K562 (cell line): ENCODE data around the gene PIP5K1B. TPM values are rescaled to one million over a fixed set of nuclear protein-coding genes. Genes with fewer than 3 reads are reported as not detected.

Source experiments
- ATAC-seq: fragments of 200-7000 bp; cut with Tn5 transposase; 3 replicates; pipeline ENCODE4 v1.9.1; 2020; ENCODE audit warnings: moderate library complexity
- BruUV-seq: library from RNA; stranded (reverse); fragments of 400-500 nt; replicated peaks from 2 replicates; lab custom pipeline; 2021; lab: Mats Ljungman, UMichigan
- CTCF ChIA-PET: fragments of 300-600 bp; formaldehyde crosslinking; extraction: SDS; loops from one replicate; lab custom pipeline; 2021; ENCODE audit warnings: low intra/inter-chr PET ratio; lab: Yijun Ruan, JAX
- POLR2A ChIA-PET: fragments of 300-600, 350-650 bp; sonication (Branson Sonifier 250); formaldehyde crosslinking; extraction: SDS; loops from one replicate; lab custom pipeline; 2021; ENCODE audit warnings: antibody characterized with exemption, inconsistent platforms; lab: Yijun Ruan, JAX
- DNase-seq, 4 experiments: peaks; one replicate each; pipeline versions ENCODE4 v3.0.0 to v3.0.0-alpha.2; 2011 to 2018; ENCODE audit warnings: low spot score in 3 of 4, mixed read lengths in 3 of 4; ENCODE audit errors: extremely low read depth in 1 of 4
- FAIRE-seq: peaks from 2 replicates; lab custom pipeline; 2011; peaks lifted over from hg19 to GRCh38; lab: Jason Lieb, UNC
- H2AFZ ChIP-seq: 2 replicates; pipeline ENCODE4 v1.6.0; 2011; ENCODE audit warnings: low read depth, low read length, control low read depth, inconsistent platforms
- H3K27ac ChIP-seq: fragments of 200-600 bp; 3 replicates; pipeline ENCODE4 v1.8.0; 2011; ENCODE audit warnings: low read depth, mild to moderate bottlenecking, control low read depth, inconsistent platforms, low read length, moderate library complexity, mixed read lengths; ENCODE audit errors: extremely low read depth
- H3K27me3 ChIP-seq, 2 experiments: fragments of 300-600 bp in 1 of 2; 2 replicates in 1 of 2; 3 replicates in 1 of 2; pipeline versions ENCODE4 v1.6.0 to v1.8.0; 2011; ENCODE audit warnings: inconsistent platforms in 2 of 2, low read length in 2 of 2, mild to moderate bottlenecking in 1 of 2, mixed read lengths in 1 of 2, moderate library complexity in 1 of 2; ENCODE audit not compliant: control insufficient read depth in 2 of 2, insufficient read depth in 2 of 2
- H3K36me3 ChIP-seq: fragments of 300-600 bp; 3 replicates; pipeline ENCODE4 v1.8.0; 2011; ENCODE audit warnings: mild to moderate bottlenecking, low read length, inconsistent platforms; ENCODE audit not compliant: control insufficient read depth, insufficient read depth
- H3K4me1 ChIP-seq, 2 experiments: fragments of 200-600 bp in 1 of 2; replicated peaks in 1 of 2; 2 replicates in 1 of 2; 3 replicates in 1 of 2; pipeline versions ENCODE4 v1.5.1 to v1.8.0; 2011; ENCODE audit warnings: inconsistent platforms in 2 of 2, low read length in 2 of 2, mild to moderate bottlenecking in 1 of 2, mixed read lengths in 1 of 2, moderate library complexity in 1 of 2; ENCODE audit not compliant: control insufficient read depth in 2 of 2, insufficient read depth in 2 of 2
- H3K4me2 ChIP-seq: 2 replicates; pipeline ENCODE4 v1.6.1; 2011; ENCODE audit warnings: low read length, control low read depth, inconsistent platforms, mixed read lengths; ENCODE audit not compliant: insufficient read depth
- H3K4me3 ChIP-seq: fragments of 200-600 bp; sonication (generic), shearing (Covaris generic); 2 replicates; pipeline ENCODE4 v1.5.1; 2016; ENCODE audit warnings: control low read depth, inconsistent platforms
- H3K79me2 ChIP-seq: fragments of 200-600 bp; 3 replicates; pipeline ENCODE4 v1.8.0; 2011; ENCODE audit warnings: low read length, inconsistent platforms; ENCODE audit not compliant: control insufficient read depth, insufficient read depth
- H3K9ac ChIP-seq, 2 experiments: 2 replicates each; pipeline versions ENCODE4 v1.6.0 to v1.6.1; 2011; ENCODE audit warnings: low read depth in 2 of 2, low read length in 2 of 2, control low read depth in 1 of 2, inconsistent platforms in 1 of 2, mild to moderate bottlenecking in 1 of 2, mixed read lengths in 1 of 2; ENCODE audit not compliant: insufficient read depth in 1 of 2
- H3K9me1 ChIP-seq: one replicate; pipeline ENCODE4 v1.6.0; 2011; ENCODE audit warnings: inconsistent platforms, mild to moderate bottlenecking, low read length, moderate library complexity; ENCODE audit not compliant: control insufficient read depth, insufficient read depth
- H3K9me3 ChIP-seq: replicated peaks from 2 replicates; pipeline ENCODE4 v1.5.1; 2011; ENCODE audit warnings: low read depth, low read length, inconsistent platforms; ENCODE audit not compliant: control insufficient read depth, insufficient read depth
- H4K20me1 ChIP-seq: replicated peaks from 2 replicates; pipeline ENCODE4 v1.6.1; 2011; ENCODE audit warnings: low read length, inconsistent platforms, mixed read lengths; ENCODE audit not compliant: control insufficient read depth, insufficient read depth
- CBFA2T2 ChIP-seq: fragments of 450-650 bp; conservative IDR thresholded peaks from 2 replicates; pipeline ENCODE4 v1.6.1; 2017; ENCODE audit warnings: mild to moderate bottlenecking
- DPF2 ChIP-seq: fragments of 450-650 bp; IDR thresholded peaks from 2 replicates; pipeline ENCODE4 v1.6.1; 2016
- IRF9 ChIP-seq: fragments of 450-650 bp; IDR thresholded peaks from 2 replicates; pipeline ENCODE4 v1.6.1; 2016; ENCODE audit warnings: missing biosample characterization, missing genetic modification characterization
- NCOR1 ChIP-seq: fragments of 450-650 bp; IDR thresholded peaks from 2 replicates; pipeline ENCODE4 v1.6.1; 2016; ENCODE audit warnings: mild to moderate bottlenecking, moderate library complexity
- NFIC ChIP-seq: fragments of 450-650 bp; IDR thresholded peaks from 2 replicates; pipeline ENCODE4 v1.6.1; 2017; ENCODE audit warnings: mild to moderate bottlenecking, inconsistent platforms
- PTRF ChIP-seq: fragments of 450-650 bp; IDR thresholded peaks from 2 replicates; pipeline ENCODE4 v1.6.1; 2016; ENCODE audit warnings: mild to moderate bottlenecking, missing genetic modification characterization, missing compliant biosample characterization
- TAL1 ChIP-seq: fragments of 450-650 bp; IDR thresholded peaks from 2 replicates; pipeline ENCODE4 v1.6.1; 2016; ENCODE audit warnings: mild to moderate bottlenecking
- TEAD4 ChIP-seq, 2 experiments: sonication (generic) in 1 of 2; formaldehyde crosslinking in 1 of 2; IDR thresholded peaks; 2 replicates each; pipeline versions ENCODE4 v1.6.1 to v1.8.0; 2012 to 2022; ENCODE audit warnings: borderline replicate concordance in 1 of 2, inconsistent platforms in 1 of 2, low read length in 1 of 2, mild to moderate bottlenecking in 1 of 2, missing genetic modification reagents in 1 of 2
- TRIM24 ChIP-seq, 2 experiments: fragments of 450-650 bp; IDR thresholded peaks; 2 replicates each; pipeline ENCODE4 v1.6.1; 2016
- ZNF121 ChIP-seq: sonication (generic); formaldehyde crosslinking; conservative IDR thresholded peaks from 2 replicates; pipeline ENCODE4 v1.8.0; 2022; ENCODE audit warnings: missing genetic modification reagents
- ZNF785 ChIP-seq: fragments of 250-450 bp; sonication (Bioruptor Pico); IDR thresholded peaks from 2 replicates; pipeline ENCODE4 v1.4.0; 2020; ENCODE audit warnings: mild to moderate bottlenecking
- WGBS: fragments of 100-300 bp; shearing (Covaris generic); methylation state at CpG from one replicate; pipeline ENCODE4 v1.1.6; 2016; ENCODE audit warnings: low coverage, mixed read lengths; ENCODE audit not compliant: insufficient coverage; ENCODE audit errors: missing lambda C conversion rate; 5-methylcytosine and 5-hydroxymethylcytosine counted together
- in situ Hi-C: fragments of 300-500 bp; cut with MboI; formaldehyde crosslinking; loops from 4 replicates; pipeline ENCODE4 v1.15.0; 2018; ENCODE audit warnings: inconsistent platforms, mixed read lengths
- intact Hi-C: fragments of 100-400 bp; cut with micrococcal nuclease; formaldehyde crosslinking; loops from 2 replicates; pipeline ENCODE4 v1.14.2; 2022
- polyA plus RNA-seq, 8 experiments: library from polyadenylated mRNA; depleted of rRNA in 4 of 8; stranded (reverse) in 5 of 8; unstranded in 3 of 8; fragments of >200 nt; fragmentation: Nextera tagmentation in 2 of 8; fragmentation: Illumina TruSeq in 1 of 8; extraction: Ambion mirVana in 2 of 8; extraction: Trizol in 1 of 8; gene quantifications; 2 replicates each; pipeline versions ENCODE4 v1.2.1 to v1.2.3, GENCODE V29; 2011 to 2014; ENCODE audit warnings: inconsistent platforms in 1 of 8, missing spikeins in 1 of 8
- total RNA-seq, 7 experiments: library from RNA; depleted of rRNA in 6 of 7; stranded (reverse); fragments of >200 nt in 6 of 7; fragmentation: Illumina TruSeq in 2 of 7; extraction: Trizol in 2 of 7; gene quantifications; 2 replicates each; pipeline versions ENCODE4 v1.2.1 to v1.2.3, GENCODE V29; 2011 to 2021; ENCODE audit warnings: low replicate concordance in 1 of 7
- TF ChIP-seq, protein P1 (sequence below), 2 experiments: fragments of 250-450 bp in 1 of 2; fragments of 450-650 bp in 1 of 2; sonication (Bioruptor Pico) in 1 of 2; IDR thresholded peaks; 2 replicates each; pipeline versions ENCODE4 v1.6.1 to v1.8.0; 2016 to 2021; ENCODE audit warnings: mild to moderate bottlenecking in 2 of 2, moderate library complexity in 2 of 2, missing compliant biosample characterization in 1 of 2, missing genetic modification characterization in 1 of 2

The PIP5K1B gene
- total and polyA plus RNA-seq, 9 of the 15 experiments (the other 6 are each of a cell fraction or from before 2014, with no cell fraction given) = 3.1 to 12.9 (median 7.4) TPM

- DNase-seq = peak in 3 of 4 experiments; percentile 17 to 50 (median 22)
- ChIA-PET POLR2A (interaction anchor here (0.7 to 1.6 kb wide), 3 partner anchors 9 to 388 kb away, joined by 3 to 4 read pairs (median 3); partner anchors contain the start of gene FXN), CTCF (interaction anchor here (0.5 kb wide), 1 partner anchor 159 kb away, joined by 3 read pairs; no protein-coding TSS in a partner anchor)
- Histone ChIP-seq H3K36me3 (peaks cover 50% of the 10 kb centered on the region), H2AFZ (no peak overlapping the region), H3K79me2 (peaks cover 57% of the 10 kb centered on the region), H3K4me2 (no peak overlapping the region), H3K4me1 (peaks cover 8 to 11% of the 10 kb centered on the region in 2 experiments; a peak in 2 of 5 replicates), H4K20me1 (no peaks in the 10 kb centered on the region; the same call in 1 of the 2 replicates), H3K27me3 (no peaks in the 10 kb centered on the region), H3K9ac (no peak overlapping the region; a peak in 1 of 4 replicates), H3K27ac (no peak overlapping the region), H3K9me1 (no peaks in the 10 kb centered on the region), H3K9me3 (no peaks in the 10 kb centered on the region), H3K4me3 (no peak overlapping the region)
- no TSS peak for BruUV-seq
- in situ Hi-C loops = loop anchor here (25.0 kb wide), 1 partner anchor 893 kb away; no protein-coding TSS in a partner anchor
- ATAC-seq = peak; percentile 71
- 48% methylated on average over 7 of the region's 9 CpGs for WGBS
- FAIRE-seq = no peak
- intact Hi-C loops = no loop called here
- TF ChIP-seq NFIC = peak; percentile 13; the same call in 1 of the 2 replicates
- TF ChIP-seq ZNF785 = no peak
- no peak for TF ChIP-seq DPF2
- no peak for TF ChIP-seq ZNF121 (CRISPR knock-in tag)
- peak; percentile 48; the same call in 1 of the 2 replicates for TF ChIP-seq TAL1
- no peak for TF ChIP-seq PTRF (tag)
- peak; percentile 31; the same call in 1 of the 2 replicates for TF ChIP-seq NCOR1
- peak; percentile 29; the same call in 1 of the 2 replicates for TF ChIP-seq TEAD4 (IDR thresholded peaks at IDR 0.05; ENCODE audit: low read length)
- no peak for TF ChIP-seq TEAD4 (CRISPR knock-in tag; IDR thresholded peaks at IDR 0.05; ENCODE audit: borderline replicate concordance)
- TF ChIP-seq, protein P1, sequence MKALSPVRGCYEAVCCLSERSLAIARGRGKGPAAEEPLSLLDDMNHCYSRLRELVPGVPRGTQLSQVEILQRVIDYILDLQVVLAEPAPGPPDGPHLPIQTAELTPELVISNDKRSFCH (CRISPR knock-in tag; IDR thresholded peaks at IDR 0.05) = no peak
- TF ChIP-seq, protein P1 (tag; IDR thresholded peaks at IDR 0.05) = peak; percentile 93
- TF ChIP-seq CBFA2T2 = peak; percentile 79
- peak in 1 of 2 experiments; percentile 14; a peak in 1 of 4 replicates for TF ChIP-seq TRIM24 (IDR thresholded peaks at IDR 0.05)
- no peak for TF ChIP-seq IRF9
Observed at GRCh38 chr9:69044240-69045219, 339.5 kb downstream of the PIP5K1B start.
